HEK293T (cell line): ENCODE data around the gene STAT4.

Experiments
- ELF4 ChIP-seq: fragments of 450-650 bp; IDR thresholded peaks from 2 replicates; pipeline ENCODE4 v1.6.1; 2017; ENCODE audit warnings: antibody characterized with exemption
- FOXA1 ChIP-seq: fragments of 450-650 bp; IDR thresholded peaks from 2 replicates; pipeline ENCODE4 v1.6.1; 2016; ENCODE audit warnings: mild to moderate bottlenecking
- FOXM1 ChIP-seq: fragments of 450-650 bp; IDR thresholded peaks from 2 replicates; pipeline ENCODE4 v1.6.1; 2017; ENCODE audit warnings: mild to moderate bottlenecking, borderline replicate concordance
- SP1 ChIP-seq: fragments of 450-650 bp; IDR thresholded peaks from 2 replicates; pipeline ENCODE4 v1.6.1; 2017
- SUZ12 ChIP-seq: fragments of 450-650 bp; IDR thresholded peaks from 2 replicates; pipeline ENCODE4 v1.6.1; 2016; ENCODE audit warnings: mild to moderate bottlenecking
- TARDBP ChIP-seq: fragments of 450-650 bp; IDR thresholded peaks from 2 replicates; pipeline ENCODE4 v1.6.1; 2016
- TF ChIP-seq, protein P1 (sequence below): fragments of 450-650 bp; IDR thresholded peaks from 2 replicates; pipeline ENCODE4 v1.6.1; 2016

- TF ChIP-seq FOXM1 (no peak), ELF4 (no peak), SUZ12 (no peak), SP1 (no peak), FOXA1 (no peak), TARDBP (no peak)
- TF ChIP-seq, protein P1, sequence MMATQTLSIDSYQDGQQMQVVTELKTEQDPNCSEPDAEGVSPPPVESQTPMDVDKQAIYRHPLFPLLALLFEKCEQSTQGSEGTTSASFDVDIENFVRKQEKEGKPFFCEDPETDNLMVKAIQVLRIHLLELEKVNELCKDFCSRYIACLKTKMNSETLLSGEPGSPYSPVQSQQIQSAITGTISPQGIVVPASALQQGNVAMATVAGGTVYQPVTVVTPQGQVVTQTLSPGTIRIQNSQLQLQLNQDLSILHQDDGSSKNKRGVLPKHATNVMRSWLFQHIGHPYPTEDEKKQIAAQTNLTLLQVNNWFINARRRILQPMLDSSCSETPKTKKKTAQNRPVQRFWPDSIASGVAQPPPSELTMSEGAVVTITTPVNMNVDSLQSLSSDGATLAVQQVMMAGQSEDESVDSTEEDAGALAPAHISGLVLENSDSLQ = no peak
These were observed 36.3 kb downstream of the STAT4 start for GRCh38 chr2:191114403-191114886.
